NT2/D1 (cell line): ENCODE data around the gene BMP4.

ENCODE experiments used
- SUZ12 ChIP-seq: IDR thresholded peaks from 2 replicates; pipeline ENCODE4 v1.6.1; 2011; ENCODE audit not compliant: insufficient read length, insufficient read depth; ENCODE audit errors: extremely low read depth
- YY1 ChIP-seq: IDR thresholded peaks from 2 replicates; pipeline ENCODE4 v1.6.1; 2011; ENCODE audit not compliant: insufficient read length, insufficient read depth
- ZNF274 ChIP-seq: IDR thresholded peaks from 2 replicates; pipeline ENCODE4 v1.6.1; 2011; ENCODE audit warnings: mild to moderate bottlenecking, low read depth, low read length

DNA sequence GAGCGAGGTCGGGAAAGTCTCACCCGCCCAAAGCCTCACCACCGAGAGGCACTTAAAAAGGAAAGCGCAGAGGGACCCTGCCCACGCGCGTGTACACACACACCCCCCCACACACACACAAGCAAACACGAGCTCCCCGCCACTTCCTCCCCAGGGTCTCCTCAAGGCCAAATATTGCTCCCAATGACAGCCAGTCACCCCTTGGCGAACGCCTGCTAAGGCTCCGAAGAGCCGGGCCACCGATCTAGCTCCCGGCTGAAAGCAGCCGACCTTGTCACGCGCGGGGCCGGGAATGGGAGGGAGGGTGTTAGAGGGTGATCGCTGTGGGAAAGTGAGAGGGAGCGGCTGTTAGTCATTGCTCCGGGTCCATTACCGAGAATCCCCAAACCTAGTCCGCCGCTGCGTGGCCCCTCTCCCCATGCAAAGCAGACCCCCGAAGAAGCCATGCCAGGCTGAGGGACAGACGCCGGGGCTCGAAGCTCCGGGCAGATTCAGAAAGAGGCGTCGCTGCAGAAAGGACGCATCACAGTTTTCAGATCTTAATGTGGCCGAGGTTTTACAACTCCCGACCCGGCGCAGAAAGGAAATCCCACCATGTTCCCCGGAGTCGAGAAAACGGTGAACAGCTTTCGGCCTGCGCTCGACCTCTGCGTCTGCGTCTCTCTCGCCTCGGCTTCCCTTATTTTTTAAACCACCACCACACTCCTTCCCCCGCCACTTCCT is 2.6 kb downstream of the BMP4 start:
- TF ChIP-seq ZNF274 (no peak), YY1 (no peak), SUZ12 (no peak)
